ENCODE measurements around the gene KDM4B. TPM values are rescaled to one million over a fixed set of nuclear protein-coding genes. Genes with fewer than 3 reads are reported as not detected.

KDM4B gene
- total RNA-seq, 1 donor: 26.7 TPM

- no peak for DNase-seq (ENCODE audit: low read depth in 2 of 3, low spot score in 2 of 3)
These were observed 61.9 kb downstream of the KDM4B start for GRCh38 chr19:5030822-5031221.

DNA sequence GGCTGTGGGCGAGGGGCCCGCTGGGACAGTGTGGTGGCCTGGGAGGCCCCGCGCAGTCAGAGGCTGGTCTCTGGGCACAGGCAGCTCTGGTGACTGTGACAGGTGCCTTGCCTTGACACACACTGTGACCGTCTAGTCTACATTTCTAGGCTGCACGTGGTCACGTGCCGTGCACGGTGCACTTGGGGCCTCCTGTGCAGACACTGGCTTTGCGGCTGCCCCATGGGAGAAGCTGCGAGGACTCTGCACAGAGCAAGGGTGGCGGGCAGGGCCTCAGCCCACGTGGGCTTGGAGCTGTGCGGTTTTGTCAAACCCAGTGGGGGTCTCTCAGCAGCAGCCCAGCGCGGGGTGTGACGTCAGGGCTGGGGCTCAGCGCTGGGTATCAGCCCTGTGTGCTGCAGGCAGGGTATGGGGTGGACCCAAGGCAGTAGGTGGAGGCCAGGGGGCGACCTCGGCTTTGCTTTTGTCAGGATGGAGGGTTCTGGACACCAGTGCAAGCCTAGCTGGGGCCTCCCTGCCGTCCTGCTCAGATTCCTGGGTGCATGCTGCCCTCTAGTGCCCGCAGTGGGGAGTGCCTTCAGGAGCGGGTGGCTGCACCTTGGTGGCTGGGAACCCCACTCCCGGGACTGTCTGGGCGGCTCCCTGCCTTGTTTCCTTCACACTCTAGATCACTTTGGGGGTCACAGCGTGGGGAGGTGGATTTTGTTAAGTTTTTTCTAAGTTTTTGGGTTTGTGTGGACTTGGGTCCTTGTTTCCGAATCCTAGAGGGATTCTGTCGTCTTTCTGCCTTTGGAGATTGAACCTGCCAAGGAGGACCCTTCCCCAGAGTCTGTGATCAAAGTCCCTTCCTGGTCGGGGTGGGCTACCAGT, 62.6 kb downstream of the KDM4B start:
- peak; percentile 63 to 83 (median 73) for DNase-seq (ENCODE audit: low read depth in 2 of 3, low spot score in 2 of 3)

DNA sequence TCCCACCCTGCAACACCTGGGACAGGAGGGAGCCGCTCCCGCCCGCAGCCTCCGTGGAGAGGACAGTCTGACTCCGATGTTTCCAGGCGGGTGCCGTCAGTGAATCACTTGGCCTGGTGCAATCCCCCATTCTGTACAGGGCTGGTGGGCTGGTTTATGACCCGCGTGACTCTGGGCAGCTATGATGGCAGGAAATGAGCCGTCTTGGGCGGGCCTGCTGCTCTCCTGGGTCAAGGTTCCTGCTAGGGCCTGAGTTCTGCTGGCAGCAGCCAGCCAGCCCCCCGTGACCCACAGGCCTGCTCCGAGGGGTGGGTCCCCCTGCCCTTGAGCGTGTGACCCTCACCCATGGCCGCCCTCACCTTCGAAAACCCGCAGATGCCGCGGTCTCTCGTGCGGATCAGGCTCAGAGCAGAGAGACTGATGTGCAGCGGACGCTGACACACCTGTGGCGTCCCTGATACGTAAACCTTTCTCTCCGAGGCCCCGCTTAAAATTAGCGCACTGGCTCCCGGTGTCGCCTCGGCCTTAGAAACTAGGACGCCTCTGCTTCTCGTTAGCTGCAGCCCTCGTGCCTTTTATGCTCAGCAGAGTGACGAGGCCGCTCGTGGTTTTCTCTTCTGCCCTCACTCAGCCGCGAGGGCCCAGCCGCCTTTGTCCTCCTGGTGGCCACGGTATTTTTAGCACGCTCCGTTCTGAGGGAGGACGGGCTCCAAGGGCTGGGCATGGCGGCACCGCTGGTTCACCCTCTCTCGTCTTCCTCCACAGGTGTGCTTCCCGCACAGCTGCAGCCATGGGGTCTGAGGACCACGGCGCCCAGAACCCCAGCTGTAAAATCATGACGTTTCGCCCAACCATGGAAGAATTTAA, 63.4 kb downstream of the KDM4B start:
- peak in 1 of 3 donors; percentile 16 for DNase-seq (ENCODE audit: low read depth in 2 of 3, low spot score in 2 of 3)

DNA sequence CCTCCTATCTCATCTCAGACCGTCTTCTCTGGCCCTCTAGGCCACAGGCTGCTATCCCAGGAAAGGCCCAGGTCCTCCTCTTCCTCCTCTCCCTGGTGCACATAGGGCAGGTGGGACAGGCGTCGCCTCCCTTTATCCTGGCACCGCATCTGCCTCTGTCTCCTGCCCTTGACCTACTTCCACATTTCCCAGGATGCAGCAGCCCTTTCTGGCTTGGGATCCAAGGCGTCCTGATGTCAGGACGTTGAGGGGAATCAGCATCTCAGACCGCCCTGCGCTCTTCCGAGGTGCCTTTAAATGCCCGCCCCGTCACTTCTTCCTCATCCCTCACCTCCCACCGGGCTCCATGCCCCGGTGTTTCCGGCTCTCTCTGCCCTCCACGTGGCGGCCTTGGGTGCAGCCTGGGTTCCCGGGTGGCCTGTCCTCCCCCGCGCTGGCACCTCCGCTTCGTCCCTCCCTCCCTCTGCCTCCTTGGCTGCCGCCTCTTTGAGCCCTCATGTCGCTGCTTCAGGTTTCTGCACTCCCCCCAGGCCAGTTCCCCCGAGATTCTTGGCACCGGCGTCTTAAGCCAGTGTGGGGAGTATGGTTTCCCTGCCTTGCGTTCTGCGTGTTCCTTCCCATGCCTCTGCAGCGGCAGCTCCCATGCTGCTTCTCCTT, 66.3 kb downstream of the KDM4B start:
- DNase-seq (ENCODE audit: low read depth in 2 of 3, low spot score in 2 of 3): no peak

DNA sequence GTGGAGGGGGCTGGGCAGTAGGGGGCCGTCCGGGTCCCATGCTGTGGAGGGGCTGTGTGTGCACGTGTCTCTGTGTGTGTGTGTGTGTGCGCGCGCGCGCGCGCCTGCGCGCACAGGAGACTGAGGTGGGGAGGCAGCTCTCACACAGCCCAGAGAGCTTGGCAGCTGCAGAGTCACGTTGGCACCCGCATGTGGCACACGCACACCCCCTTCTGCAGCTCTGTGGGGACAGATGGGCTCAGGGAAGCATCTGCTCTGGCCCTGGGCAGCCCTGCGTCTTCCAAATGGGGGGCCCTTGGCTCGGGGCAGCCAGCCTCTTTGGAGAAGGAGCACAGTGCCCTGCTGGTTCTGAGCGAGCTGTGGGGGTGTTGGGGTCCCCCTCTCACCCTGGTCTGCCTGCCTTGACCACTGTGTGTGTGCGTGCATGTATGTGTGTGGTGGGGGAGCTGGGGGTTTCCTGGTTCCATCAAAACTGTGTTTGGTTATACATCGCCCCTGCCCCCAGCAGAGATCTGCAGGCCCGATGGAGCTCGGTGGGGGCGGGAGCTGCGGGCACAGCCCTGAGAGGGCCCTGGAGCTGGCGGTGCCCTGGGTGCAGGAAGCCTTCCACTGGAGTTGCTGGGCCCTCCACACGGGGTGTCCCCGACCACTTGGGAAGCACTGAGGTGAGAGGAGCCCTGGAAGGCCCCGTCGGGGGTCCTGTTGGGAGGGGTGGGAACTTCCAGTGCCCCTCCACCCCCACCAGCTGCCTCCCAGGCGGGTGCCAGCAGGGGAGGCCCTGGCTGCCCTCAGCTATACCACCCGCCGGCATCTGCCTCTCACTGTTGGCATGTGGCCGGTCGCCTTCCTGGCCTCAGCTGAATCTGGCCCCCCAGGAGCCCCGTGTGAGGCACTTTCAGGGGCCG, 67.1 kb downstream of the KDM4B start:
- no peak for DNase-seq (ENCODE audit: low read depth in 2 of 3, low spot score in 2 of 3)

DNA sequence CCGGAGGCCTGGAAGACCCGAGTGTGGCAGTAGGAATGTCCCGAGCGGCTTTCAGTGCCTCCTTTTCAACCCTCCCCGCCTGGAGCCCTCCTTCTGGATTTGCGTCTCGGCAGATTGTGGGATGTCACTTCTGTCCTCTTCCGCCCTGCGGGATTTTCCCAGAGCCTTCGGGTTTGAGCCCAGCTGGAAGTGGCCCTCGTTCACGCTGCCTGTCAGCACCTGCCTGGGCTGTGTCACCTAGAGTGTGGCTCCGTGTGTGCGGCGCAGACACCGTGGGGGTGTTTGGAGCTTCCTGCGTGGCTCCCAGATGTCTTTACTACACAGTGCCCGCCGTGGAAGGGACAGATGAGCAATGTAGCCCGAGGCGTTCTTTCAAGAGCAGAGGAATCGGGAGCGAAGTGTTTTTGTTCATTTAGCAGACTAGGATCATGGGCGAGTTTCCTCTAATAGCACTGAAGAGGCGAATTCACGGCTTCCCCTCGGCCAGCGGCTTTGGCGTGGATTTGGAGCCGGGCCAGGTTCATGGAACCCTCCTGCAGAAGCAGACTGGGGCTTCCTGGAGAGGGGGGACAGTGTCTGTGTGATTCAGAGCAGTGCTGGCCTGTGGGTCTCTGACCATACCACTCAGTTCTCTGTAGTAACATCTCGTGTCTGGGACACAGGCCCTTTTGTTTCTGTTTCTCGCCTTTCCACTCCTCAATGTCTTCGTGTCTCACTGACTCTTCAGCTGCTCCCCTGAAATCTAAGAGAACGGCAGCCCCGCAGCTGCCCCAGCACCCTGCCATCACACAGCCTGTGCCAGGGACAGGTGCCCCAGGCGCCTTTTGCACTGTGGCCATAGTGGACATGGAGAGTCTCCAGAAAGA, 68.0 kb downstream of the KDM4B start:
- DNase-seq (ENCODE audit: low read depth in 2 of 3, low spot score in 2 of 3): no peak

- no peak for DNase-seq (ENCODE audit: low read depth in 2 of 3, low spot score in 2 of 3)
These were observed 69.0 kb downstream of the KDM4B start for GRCh38 chr19:5037936-5038335.

DNA sequence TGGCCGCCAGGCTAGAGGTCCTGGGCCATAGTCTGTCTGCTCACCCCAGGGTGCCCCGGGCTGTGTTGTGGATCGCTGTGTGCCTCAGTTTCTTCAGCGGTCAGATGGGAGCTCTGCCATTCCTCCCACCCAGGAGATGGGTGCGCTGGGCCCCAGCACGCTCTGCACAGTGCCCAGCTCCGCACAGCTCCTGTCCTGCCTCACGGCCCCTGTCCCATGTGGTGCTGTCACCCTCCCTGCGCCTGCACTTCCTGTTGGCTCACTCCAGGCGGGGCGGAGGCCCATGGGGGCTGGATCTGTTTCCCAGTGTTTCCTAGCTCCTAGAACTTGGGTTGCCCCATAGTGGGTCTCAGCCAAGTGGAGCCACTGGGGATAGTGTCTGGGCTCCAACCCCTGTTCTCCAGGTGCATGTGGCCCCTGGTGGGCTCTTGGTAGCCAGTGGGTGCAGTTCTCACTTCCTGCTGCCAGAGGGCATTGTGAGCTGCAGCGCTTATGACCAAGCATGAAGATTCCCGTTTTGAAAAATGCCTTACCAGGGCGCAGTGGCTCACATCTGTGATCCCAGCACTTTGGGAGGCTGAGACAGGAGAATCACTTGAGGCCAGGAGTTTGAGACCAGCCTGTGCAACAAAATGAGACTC, 69.8 kb downstream of the KDM4B start:
- DNase-seq (ENCODE audit: low read depth in 2 of 3, low spot score in 2 of 3): peak in 2 of 3 donors; percentile 42 to 47

DNA sequence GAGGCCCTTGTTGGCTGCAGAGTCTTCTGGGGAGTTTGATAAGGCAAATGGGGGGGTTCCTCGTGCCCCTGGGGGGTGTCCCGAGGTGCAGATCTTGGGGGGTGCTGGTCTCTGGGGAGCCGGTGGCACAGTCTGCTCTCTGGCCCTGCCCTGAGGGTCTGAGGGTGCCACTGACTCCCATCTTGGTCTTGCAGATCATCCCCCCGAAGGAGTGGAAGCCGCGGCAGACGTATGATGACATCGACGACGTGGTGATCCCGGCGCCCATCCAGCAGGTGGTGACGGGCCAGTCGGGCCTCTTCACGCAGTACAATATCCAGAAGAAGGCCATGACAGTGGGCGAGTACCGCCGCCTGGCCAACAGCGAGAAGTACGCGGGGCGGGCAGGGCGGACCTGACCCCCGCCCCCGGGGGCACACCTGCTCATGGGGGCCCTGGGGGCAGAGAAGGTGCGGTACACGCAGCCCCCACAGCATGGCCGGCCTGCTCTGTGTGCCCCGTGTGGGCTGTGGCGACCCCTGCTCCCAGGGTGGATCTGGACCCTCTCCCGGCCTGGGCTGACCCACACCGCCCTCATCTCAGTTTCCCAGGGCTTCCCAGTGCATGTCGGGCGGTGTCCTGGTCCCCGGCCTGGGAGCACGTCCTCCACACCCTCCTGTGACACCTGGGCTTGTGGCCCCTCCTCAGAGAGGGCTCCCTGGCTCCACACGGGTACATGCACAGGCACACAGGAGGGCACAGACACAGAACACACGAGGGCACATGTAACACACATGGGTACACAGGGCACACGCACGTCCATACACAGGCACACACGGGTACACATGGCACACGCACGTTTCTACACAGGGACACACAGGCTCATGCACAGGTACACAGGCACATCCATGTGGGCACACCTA, 71.0 kb downstream of the KDM4B start:
- no peak for DNase-seq (ENCODE audit: low read depth in 2 of 3, low spot score in 2 of 3)

DNA sequence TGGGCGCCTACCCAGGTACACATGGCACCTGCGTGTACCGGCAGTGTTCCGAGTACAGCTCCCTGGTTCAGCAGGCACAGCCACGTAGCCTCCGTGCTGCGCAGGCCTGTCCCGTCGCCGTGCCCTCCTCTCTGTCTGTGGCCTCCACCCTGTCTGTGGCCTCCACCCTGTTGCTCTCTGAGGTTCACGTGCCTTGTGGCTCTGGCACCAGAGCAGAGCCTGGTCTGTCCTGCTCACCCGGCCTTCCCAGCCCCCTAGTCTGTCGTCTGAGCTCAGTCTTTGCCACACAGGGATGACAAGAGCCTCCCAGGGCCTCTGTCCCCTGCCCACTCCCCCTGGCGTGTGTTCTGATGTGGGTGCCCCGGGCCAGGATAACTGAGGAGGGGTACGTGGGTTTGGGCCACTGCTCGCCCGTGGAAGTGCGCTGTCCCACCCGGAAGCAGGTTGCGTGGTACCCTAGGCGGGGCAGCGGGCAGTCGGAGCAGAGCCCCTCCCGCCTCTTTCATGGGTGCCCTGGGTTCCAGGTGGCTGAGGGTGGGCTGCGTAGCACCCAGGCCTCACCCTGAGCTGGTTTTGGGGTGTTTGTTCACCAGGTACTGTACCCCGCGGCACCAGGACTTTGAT, 71.7 kb downstream of the KDM4B start:
- no peak for DNase-seq (ENCODE audit: low read depth in 2 of 3, low spot score in 2 of 3)

DNA sequence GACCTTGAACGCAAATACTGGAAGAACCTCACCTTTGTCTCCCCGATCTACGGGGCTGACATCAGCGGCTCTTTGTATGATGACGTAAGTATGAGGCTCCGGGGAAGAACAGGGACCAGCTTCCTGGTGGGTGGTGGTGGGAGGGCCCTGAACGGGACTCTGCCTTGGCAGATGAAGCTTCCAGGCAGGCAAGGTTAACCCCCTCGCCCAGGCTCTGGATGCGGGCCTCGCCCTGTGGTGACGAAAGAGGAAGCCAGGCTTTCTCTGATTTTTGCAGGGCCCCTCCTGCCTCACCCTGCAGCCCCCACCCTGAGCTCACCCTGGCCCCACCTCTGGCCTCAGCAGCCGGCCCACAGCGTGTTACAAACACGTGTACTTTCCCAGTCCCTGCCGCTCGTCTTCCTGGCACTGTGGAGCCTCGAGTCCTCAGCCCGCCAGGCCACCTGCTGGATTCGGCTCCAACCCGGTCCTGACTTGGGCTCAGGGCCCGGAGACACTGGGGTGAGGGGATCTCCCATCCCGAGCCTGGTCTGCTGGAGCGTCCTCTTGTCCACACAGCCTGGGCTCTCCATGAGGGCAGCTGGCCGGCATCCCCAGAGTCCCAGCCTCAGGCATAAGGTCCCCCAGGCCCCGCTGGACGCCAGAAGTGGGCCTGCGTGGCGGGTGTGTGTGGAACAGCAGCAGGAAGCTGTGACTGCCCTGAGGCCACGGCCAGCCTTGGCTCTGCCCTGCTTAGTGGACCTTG, 72.4 kb downstream of the KDM4B start:
- no peak for DNase-seq (ENCODE audit: low read depth in 2 of 3, low spot score in 2 of 3)

GRCh38 chr19:5041913-5042187, 72.9 kb downstream of the KDM4B start:
- no peak for DNase-seq (ENCODE audit: low read depth in 2 of 3, low spot score in 2 of 3)

- DNase-seq (ENCODE audit: low read depth in 2 of 3, low spot score in 2 of 3): no peak
These were observed 73.6 kb downstream of the KDM4B start for GRCh38 chr19:5042556-5042955.

- no peak for DNase-seq (ENCODE audit: low read depth in 2 of 3, low spot score in 2 of 3)
These were observed 76.1 kb downstream of the KDM4B start for GRCh38 chr19:5045029-5045428.

DNA sequence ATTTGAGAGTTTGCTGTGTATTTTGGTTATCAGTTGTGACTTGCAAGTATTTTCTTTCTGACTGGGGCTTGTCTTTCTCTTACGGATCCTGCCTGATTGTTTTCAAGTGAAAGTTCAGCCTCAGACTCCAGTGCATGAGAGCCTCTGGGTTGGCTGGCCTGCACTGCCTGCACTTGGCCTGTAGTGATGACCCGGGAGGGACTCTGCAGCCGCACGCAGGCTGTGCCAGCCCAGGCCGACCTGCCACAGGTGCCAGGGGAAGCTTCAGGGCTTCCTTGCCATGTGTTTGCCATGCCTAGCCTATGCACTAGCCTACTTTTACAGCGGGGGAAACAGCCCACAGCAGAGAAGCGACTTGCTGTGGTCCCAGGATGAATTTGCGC, 77.0 kb downstream of the KDM4B start:
- DNase-seq (ENCODE audit: low read depth in 2 of 3, low spot score in 2 of 3): no peak

GRCh38 chr19:5046339-5047039, 77.6 kb downstream of the KDM4B start:
- no peak for DNase-seq (ENCODE audit: low read depth in 2 of 3, low spot score in 2 of 3)
